B cell (primary cell): ENCODE measurements around the gene CMC4. TPM values are rescaled to one million over a fixed set of nuclear protein-coding genes. Genes with fewer than 3 reads are reported as not detected.

Experiments used
- ATAC-seq: fragments of 200-7000 bp; cut with Tn5 transposase; one replicate; pipeline ENCODE4 v1.10.0; 2021; ENCODE audit warnings: low read depth, mild to moderate bottlenecking, moderate number of reproducible peaks, moderate library complexity
- CTCF ChIA-PET: fragments of 350-600 bp; sonication (Branson Sonifier 250); formaldehyde crosslinking; loops from one replicate; lab custom pipeline; 2021; ENCODE audit warnings: antibody characterized with exemption, inconsistent platforms; lab: Charles Lee
- POLR2A ChIA-PET: fragments of 350-600 bp; sonication (Branson Sonifier 250); formaldehyde crosslinking; loops from one replicate; lab custom pipeline; 2021; ENCODE audit warnings: antibody characterized with exemption; lab: Charles Lee
- DNase-seq: peaks from one replicate; pipeline ENCODE4 v3.0.0; 2013
- H2AFZ ChIP-seq: 2 replicates; pipeline ENCODE4 v1.6.1; 2012; ENCODE audit warnings: mild to moderate bottlenecking, low read depth, low read length; ENCODE audit not compliant: insufficient read depth, poor library complexity, severe bottlenecking
- H3K27ac ChIP-seq, 2 donors: 1 replicate in 1 of 2; 2 replicates in 1 of 2; pipeline ENCODE4 v1.5.1; 2012 to 2013; ENCODE audit warnings: low read length in 2 of 2, mild to moderate bottlenecking in 2 of 2, moderate library complexity in 1 of 2
- H3K27me3 ChIP-seq, 4 experiments: fragments of 200-600 bp in 1 of 4; sonication (generic) in 1 of 4; replicated peaks in 1 of 4; 1 replicate in 2 of 4; 2 replicates in 2 of 4; pipeline versions ENCODE4 v1.6.1 to v1.7.0; 2013 to 2016; ENCODE audit warnings: low read length in 3 of 4, mild to moderate bottlenecking in 2 of 4, mixed read lengths in 1 of 4, moderate library complexity in 1 of 4; ENCODE audit not compliant: insufficient read depth in 4 of 4, control insufficient read depth in 3 of 4; ENCODE audit errors: control extremely low read depth in 1 of 4
- H3K36me3 ChIP-seq, 2 experiments: replicated peaks in 1 of 2; 1 replicate in 1 of 2; 2 replicates in 1 of 2; pipeline versions ENCODE4 v1.6.1 to v1.7.1; 2013; ENCODE audit warnings: low read length in 1 of 2; ENCODE audit not compliant: insufficient read depth in 2 of 2, control insufficient read depth in 1 of 2; ENCODE audit errors: control extremely low read depth in 1 of 2, extremely low read depth in 1 of 2
- H3K4me1 ChIP-seq, 2 donors: fragments of 200-600 bp in 1 of 2; sonication (generic) in 1 of 2; 1 replicate in 1 of 2; 2 replicates in 1 of 2; pipeline versions ENCODE4 v1.5.1 to v1.6.1; 2013 to 2017; ENCODE audit warnings: low read length in 2 of 2; ENCODE audit not compliant: control insufficient read depth in 2 of 2, insufficient read depth in 2 of 2
- H3K4me2 ChIP-seq: replicated peaks from 2 replicates; pipeline ENCODE3; 2012; ENCODE audit warnings: mild to moderate bottlenecking, low read depth, low read length; ENCODE audit not compliant: poor library complexity, severe bottlenecking
- H3K4me3 ChIP-seq, 5 experiments: fragments of 200-600 bp in 1 of 5; sonication (generic) in 1 of 5; 1 replicate in 3 of 5; 2 replicates in 2 of 5; pipeline versions ENCODE4 v1.5.1 to v1.7.0; 2011 to 2016; ENCODE audit warnings: low read length in 4 of 5, mild to moderate bottlenecking in 4 of 5, low read depth in 2 of 5, control low read depth in 1 of 5, moderate library complexity in 1 of 5; ENCODE audit not compliant: insufficient read depth in 1 of 5; ENCODE audit errors: control extremely low read depth in 1 of 5, extremely low read depth in 1 of 5
- H3K79me2 ChIP-seq: fragments of 200-600 bp; sonication (generic); one replicate; pipeline ENCODE4 v1.6.0; 2016; ENCODE audit warnings: low read length; ENCODE audit not compliant: control insufficient read depth, insufficient read depth
- H3K9ac ChIP-seq: fragments of 200-600 bp; sonication (generic); 2 replicates; pipeline ENCODE4 v1.6.1; 2017; ENCODE audit warnings: mild to moderate bottlenecking, low read length, moderate library complexity
- H3K9me3 ChIP-seq, 3 donors: one replicate each; pipeline versions ENCODE4 v1.6.1 to v1.7.1; 2013; ENCODE audit warnings: low read length in 2 of 3; ENCODE audit not compliant: control insufficient read depth in 2 of 3, insufficient read depth in 1 of 3; ENCODE audit errors: control extremely low read depth in 1 of 3
- H4K20me1 ChIP-seq: 2 replicates; pipeline ENCODE4 v1.6.0; 2012; ENCODE audit warnings: mild to moderate bottlenecking, low read length; ENCODE audit not compliant: insufficient read depth, control insufficient read depth, poor library complexity, severe bottlenecking
- H3K27ac Mint-ChIP-seq: one replicate; pipeline ENCODE4 v1.8.0; 2021; ENCODE audit warnings: mixed read lengths
- H3K27me3 Mint-ChIP-seq: one replicate; pipeline ENCODE4 v1.8.0; 2021; ENCODE audit warnings: mixed read lengths
- H3K4me1 Mint-ChIP-seq: one replicate; pipeline ENCODE4 v1.8.0; 2021; ENCODE audit warnings: mixed read lengths
- H3K4me3 Mint-ChIP-seq: one replicate; pipeline ENCODE4 v1.8.0; 2021; ENCODE audit warnings: mixed read lengths
- H3K9me3 Mint-ChIP-seq: one replicate; pipeline ENCODE4 v1.8.0; 2022; ENCODE audit warnings: mixed read lengths; ENCODE audit not compliant: insufficient read depth
- CTCF ChIP-seq: fragments of 200-600 bp; IDR thresholded peaks from one replicate; pipeline ENCODE4 v1.8.0; 2022; ENCODE audit warnings: antibody characterized with exemption, mild to moderate bottlenecking
- EZH2 ChIP-seq: IDR thresholded peaks from 2 replicates; pipeline ENCODE4 v1.6.1; 2012; ENCODE audit warnings: borderline replicate concordance, low read depth, mild to moderate bottlenecking, moderate library complexity, low read length; ENCODE audit not compliant: insufficient read depth, poor library complexity, severe bottlenecking
- WGBS: methylation state at CpG from one replicate; pipeline ENCODE4 v1.1.5; 2013; ENCODE audit warnings: missing lambda C conversion rate; ENCODE audit not compliant: insufficient coverage; 5-methylcytosine and 5-hydroxymethylcytosine counted together
- intact Hi-C: fragments of 100-400 bp; cut with micrococcal nuclease; formaldehyde crosslinking; loops from one replicate; pipeline ENCODE4 v1.10.0; 2022
- polyA minus RNA-seq: library from RNA; depleted of rRNA, polyadenylated mRNA; stranded (reverse); fragments of >200 nt; gene quantifications from 2 replicates; pipeline ENCODE4 v1.2.3, GENCODE V29; 2012
- polyA plus RNA-seq: library from polyadenylated mRNA; depleted of rRNA; stranded (reverse); fragments of >200 nt; gene quantifications from 2 replicates; pipeline ENCODE4 v1.2.3, GENCODE V29; 2012
- total RNA-seq, 2 donors: library from RNA; stranded (reverse); fragments of 120-200 nt in 1 of 2; gene quantifications; 1 replicate in 1 of 2; 2 replicates in 1 of 2; pipeline versions ENCODE4 v1.2.3 to v1.2.4, GENCODE V29; 2013 to 2022

Gene CMC4, protein sequence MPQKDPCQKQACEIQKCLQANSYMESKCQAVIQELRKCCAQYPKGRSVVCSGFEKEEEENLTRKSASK
- total RNA-seq = 4.4 and 6.0 TPM in 2 replicates
- 14.9 TPM for total RNA-seq (2013)
- polyA plus RNA-seq = 8.3 and 10.1 TPM in 2 replicates
- polyA minus RNA-seq = 7.0 and 7.7 TPM in 2 replicates

GRCh38 chrX:155070975-155071693 is at the start of gene CMC4, which contains the start of the genes BRCC3 and MTCP1:
Gene CMC4, minus strand, starts transcription at chrX:155071136. Its CDS starts 7,113 bp downstream, at chrX:155064023.
Gene BRCC3, plus strand, starts transcription at chrX:155071508. Its CDS starts 20 bp downstream, at chrX:155071528.
Gene MTCP1, minus strand, starts transcription at chrX:155071136. Its CDS starts 5,126 bp downstream, at chrX:155066010.
- intact Hi-C loops = loop anchor here (1.0 kb wide), 3 partner anchors 14 to 144 kb away; no protein-coding TSS in a partner anchor
- peak within 1 kb of the TSS; percentile 62 to 81 (median 77) for H3K4me3 ChIP-seq
- peak within 1 kb of the TSS; percentile 77 for H3K4me2 ChIP-seq
- no peaks in the 10 kb centered on the region for H4K20me1 ChIP-seq
- peak within 1 kb of the TSS; percentile 81 for H2AFZ ChIP-seq
- POLR2A ChIA-PET = interaction anchor here (1.8 kb wide), 1 partner anchor 44 kb away, joined by 7 read pairs; the partner anchor contains the start of gene FUNDC2
- 2% methylated on average over 38 of the region's 81 CpGs for WGBS
- H3K27me3 ChIP-seq = no peaks in the 10 kb centered on the region
- peaks cover 17 to 34% of the 10 kb centered on the region in 2 donors for H3K4me1 ChIP-seq
- CTCF ChIA-PET = interaction anchor here (0.9 to 1.4 kb wide), 2 partner anchors 22 to 44 kb away, joined by 3 to 6 read pairs; partner anchors contain the start of gene FUNDC2
- H3K9me3 Mint-ChIP-seq = no peaks in the 10 kb centered on the region
- peak within 1 kb of the TSS; percentile 94 for H3K4me3 Mint-ChIP-seq
- peak within 1 kb of the TSS; percentile 78 for H3K9ac ChIP-seq
- TF ChIP-seq EZH2 (no peak), CTCF (no peak)
- H3K79me2 ChIP-seq = peaks cover 14% of the 10 kb centered on the region
- peaks cover 50% of the 10 kb centered on the region for H3K4me1 Mint-ChIP-seq
- DNase-seq (peak; percentile 88), ATAC-seq (peak; percentile 84)
- H3K27ac Mint-ChIP-seq = peak within 1 kb of the TSS; percentile 95
- no peaks in the 10 kb centered on the region for H3K36me3 ChIP-seq
- H3K9me3 ChIP-seq = no peaks in the 10 kb centered on the region
- peak within 1 kb of the TSS; percentile 88 to 89 for H3K27ac ChIP-seq
- no peaks in the 10 kb centered on the region for H3K27me3 Mint-ChIP-seq
